Retina (tissue), 1 donor: ENCODE measurements around the gene LY6G5C.

Experiments used
- DNase-seq: peaks from one replicate; pipeline ENCODE4 v3.0.0-alpha.2; 2016

Gene LY6G5C

GRCh38 chr6:31689249-31690110, 8.6 kb upstream of the LY6G5C start:
- no peak for DNase-seq

DNA sequence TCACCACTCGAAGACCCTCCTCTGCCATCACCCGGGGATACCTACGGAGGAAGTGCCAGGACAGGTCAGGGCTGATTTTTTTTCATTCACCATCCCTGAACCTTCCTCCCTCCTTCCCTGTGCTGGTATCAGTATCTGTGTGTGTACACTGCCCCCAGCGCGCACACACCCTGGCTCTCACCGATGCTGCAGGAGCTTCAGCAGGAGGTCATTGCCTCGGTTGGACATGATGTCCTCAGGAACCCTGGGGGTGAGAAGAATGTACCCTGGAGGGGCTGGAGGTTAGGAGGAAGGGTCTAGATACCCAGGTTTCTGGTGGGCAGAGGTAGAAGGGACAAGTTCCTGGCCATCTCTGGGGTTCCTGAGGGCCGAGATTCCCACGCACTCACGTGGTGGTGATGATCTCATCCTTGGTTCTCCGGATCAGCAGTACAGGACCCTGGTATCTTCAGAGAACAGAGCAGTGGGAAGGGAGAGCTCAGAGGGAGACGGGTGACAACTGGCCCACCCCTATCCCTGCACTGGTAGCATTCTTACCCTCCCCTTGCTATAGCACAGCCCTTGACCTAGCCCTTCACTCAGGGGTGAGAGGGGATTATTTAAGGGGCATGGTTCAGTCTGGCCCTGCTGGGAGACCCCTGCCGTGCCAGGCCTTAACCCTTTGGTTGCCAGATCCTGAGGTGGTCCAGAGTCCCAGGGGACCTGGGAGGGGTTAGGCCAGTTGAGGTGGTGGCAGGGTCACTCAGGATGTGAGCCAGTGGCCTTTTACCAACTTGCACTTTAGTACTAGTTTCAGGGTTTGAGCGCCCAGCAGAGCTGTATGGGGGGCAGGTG, 7.2 kb upstream of the LY6G5C start:
- DNase-seq, result no peak

DNA sequence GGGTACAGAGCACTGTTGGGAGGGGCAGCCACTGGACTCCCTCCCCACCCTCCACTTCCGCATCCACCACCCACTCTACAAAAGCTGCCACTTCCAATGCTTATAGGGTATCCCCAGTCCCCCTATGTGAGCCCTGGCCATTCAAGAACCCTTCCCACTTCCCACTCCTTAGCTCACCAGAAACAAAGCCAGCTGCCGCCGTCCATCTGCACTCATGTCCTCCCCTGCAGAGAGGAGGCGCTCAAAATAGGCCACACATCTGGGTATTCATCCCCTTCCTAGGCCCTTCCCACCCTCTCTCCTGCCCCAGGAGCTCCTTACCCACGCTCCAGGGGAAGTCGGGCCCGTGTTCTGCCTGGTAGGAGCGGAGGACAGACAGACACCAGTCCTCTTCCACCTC, 6.5 kb upstream of the LY6G5C start:
- no peak for DNase-seq

GRCh38 chr6:31686483-31686882, 5.6 kb upstream of the LY6G5C start:
- no peak for DNase-seq

DNA sequence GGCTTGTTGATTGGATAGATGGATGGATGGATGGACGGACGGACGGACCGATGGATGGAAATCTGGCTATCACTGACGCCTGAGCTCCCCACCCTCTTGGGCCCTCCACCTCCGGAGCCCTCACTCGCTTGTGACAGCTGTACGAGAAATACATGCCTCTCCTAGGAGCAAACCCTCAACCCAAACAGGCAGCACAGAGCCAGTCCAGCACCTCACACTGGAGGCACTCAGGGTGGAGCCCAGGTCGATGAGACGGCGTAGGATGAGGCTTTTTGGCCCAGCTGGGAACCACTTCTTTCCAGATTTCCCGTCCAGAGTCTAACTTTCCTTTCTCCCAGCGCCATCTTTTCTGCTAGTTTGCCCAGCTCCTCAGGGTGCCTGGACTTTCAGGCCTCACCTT, 2.7 kb upstream of the LY6G5C start:
- no peak for DNase-seq

- peak; percentile 75 for DNase-seq
Measured at GRCh38 chr6:31681135-31681671, 336 bp upstream of the LY6G5C start.

DNA sequence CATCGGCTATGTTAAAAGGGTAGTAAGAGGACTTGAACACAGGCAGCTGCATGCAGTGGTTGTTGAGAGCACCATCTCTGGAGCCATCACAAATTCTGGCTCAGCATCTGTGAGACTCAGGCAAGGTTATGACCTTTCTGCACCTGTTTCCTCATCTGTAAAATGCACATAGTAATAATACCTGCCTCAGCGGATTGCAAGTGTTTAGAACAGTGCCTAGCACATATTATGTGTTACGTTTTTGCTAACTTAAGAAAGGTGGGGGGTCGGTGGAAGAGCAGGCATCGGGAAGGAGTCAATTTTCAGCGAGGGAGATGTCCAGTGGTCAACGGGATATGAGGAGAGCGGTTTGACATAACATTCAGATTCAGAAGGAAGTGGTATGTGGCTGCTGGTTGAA, 2.9 kb downstream of the LY6G5C start:
- no peak for DNase-seq

DNA sequence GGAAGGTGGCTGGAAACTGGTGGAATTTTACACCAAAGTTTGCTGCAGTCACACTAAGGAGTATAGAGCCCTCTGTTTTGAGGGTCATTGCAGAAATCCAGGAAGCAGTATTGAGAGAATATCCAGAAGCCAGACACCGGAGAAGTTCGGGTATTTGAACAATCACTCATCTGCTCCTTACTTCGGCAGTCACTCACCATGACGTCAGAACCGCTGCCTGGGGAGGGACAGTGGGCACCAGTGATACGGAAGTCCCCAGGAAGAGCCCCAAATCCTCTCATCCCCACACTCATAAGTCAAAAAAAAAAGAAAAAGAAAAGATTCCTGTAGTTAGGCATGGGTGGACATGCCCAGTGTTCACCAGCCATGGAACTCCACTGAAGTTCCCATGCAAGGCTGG, 4.0 kb downstream of the LY6G5C start:
- DNase-seq, result no peak

- DNase-seq, result no peak
Measured at GRCh38 chr6:31676322-31676903, 4.5 kb downstream of the LY6G5C start.

- DNase-seq, result no peak
Measured at GRCh38 chr6:31669676-31670075, 11.2 kb downstream of the LY6G5C start, which contains the start of gene LY6G5B. Gene LY6G5B (plus strand): TSS chr6:31669976. CDS start chr6:31670951, 975 bp downstream.

- no peak for DNase-seq
Measured at GRCh38 chr6:31666337-31666965, 14.4 kb downstream of the LY6G5C start.

DNA sequence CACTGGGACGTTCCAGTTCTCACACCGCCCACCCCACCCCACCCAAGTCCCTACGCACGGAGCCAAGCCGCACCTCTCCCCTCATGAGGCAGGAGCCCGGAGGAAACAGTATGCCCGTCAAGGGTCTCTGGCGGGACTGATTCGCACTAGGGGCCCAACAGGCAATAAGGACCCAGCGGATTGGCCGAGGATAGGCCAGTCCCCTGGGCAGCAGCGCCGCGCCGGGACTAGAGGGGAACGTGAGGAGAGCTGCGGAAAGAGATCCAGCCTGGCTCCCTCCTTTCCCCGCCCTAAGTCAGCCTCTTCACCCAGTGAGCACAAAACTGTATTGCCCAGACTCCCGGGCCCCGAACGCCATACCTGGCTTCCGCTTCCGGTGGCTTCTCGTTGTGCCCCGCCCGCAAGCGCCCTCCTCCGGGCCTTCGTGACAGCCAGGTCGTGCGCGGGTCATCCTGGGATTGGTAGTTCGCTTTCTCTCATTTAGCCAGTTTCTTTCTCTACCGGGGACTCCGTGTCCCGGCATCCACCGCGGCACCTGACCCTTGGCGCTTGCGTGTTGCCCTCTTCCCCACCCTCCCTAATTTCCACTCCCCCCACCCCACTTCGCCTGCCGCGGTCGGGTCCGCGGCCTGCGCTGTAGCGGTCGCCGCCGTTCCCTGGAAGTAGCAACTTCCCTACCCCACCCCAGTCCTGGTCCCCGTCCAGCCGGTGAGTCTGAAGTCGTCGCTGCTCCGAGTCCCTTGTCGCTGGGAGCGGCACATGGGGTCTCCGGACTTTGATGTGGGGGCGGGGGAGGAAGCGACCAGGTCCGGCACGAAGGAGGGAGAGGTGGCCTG, 15.1 kb downstream of the LY6G5C start, which contains the start of gene CSNK2B:
Gene CSNK2B (plus strand): TSS at position 580 of the 836 bp plus-strand sequence. CDS start 752 bp downstream, outside the sequence.
- peak; percentile 97 for DNase-seq

DNA sequence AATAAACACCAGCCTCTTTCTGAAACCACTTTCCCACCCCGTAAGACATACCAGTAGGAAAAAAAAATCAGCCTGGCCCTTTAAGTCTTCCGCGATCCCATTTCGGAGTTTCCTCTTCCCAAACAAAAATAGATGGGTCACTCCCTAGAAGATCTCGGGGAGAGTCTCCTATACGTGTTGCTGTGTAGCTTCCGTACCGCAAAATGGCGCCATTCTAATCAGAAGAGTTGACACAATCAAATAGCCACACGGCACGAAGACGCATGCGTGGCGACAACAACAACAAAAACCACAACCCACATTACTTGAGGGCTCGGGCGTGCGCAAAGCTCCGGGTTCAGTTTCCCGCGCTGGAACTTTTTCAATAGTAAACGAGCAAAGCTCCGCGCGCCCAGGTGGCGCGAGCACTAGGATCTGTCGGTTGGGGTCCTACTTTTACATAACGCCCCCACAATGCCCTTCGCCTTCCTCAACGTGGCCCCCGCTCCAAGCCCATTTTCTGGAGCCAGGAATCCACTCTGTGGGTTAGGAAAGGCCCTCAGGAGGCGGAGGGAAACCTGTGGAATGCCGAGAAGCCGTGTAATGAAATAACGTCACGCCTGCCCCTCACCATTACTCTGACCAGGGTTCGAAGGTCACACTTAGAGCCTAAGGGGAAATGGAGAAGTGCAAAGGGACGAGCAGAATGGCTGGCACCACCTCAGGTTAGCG, 15.9 kb downstream of the LY6G5C start, which contains the start of gene GPANK1:
Gene GPANK1 (minus strand): TSS at position 208 of the 711 bp plus-strand sequence. CDS start 519 bp downstream, outside the sequence.
- DNase-seq, result peak; percentile 92

- peak; percentile 22 for DNase-seq
Measured at GRCh38 chr6:31663961-31664789, 16.7 kb downstream of the LY6G5C start.

- no peak for DNase-seq
Measured at GRCh38 chr6:31663126-31663960, 17.5 kb downstream of the LY6G5C start.

DNA sequence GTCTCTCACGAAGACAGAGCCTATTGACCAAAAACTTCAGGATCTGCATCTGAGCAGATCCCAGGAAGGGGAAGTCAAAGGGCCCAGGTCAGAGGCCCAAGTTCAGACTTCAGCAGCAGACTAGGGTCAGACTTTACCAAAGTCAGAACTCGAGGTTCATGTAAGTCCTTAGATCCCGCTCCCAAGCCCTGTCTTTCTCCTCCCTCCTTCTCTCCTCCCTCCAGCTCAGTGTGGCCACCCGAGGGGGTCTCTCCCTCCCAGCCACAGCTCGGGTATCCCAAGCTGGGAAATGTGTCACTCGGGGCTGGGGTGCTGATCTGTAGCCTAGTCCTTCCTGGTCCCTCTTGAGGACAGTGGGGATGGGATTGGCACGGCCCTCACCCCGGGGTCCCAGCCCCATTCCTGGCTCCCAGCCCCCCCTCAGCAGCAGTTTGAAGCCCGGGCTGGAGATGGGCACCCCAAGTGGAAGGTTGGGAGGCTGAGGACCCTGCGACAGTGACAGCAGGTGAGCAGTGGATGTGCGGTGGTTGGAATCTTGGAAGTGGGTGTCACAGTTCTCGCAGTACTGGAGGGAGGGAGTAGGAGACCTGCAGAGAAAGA, 18.6 kb downstream of the LY6G5C start:
- no peak for DNase-seq

- DNase-seq, result no peak
Measured at GRCh38 chr6:31661262-31662123, 19.4 kb downstream of the LY6G5C start.
